SK-N-SH treated with all-trans-retinoic acid at 6 μM for 48 hours (cell line): Measurements from ENCODE around the gene BTBD16.

Experiments used
- GLIS3 ChIP-seq: fragments of 250-450 bp; sonication (Bioruptor Pico); IDR thresholded peaks from 2 replicates; pipeline ENCODE4 v1.5.0; 2020; ENCODE audit warnings: mild to moderate bottlenecking, moderate library complexity
- ISL1 ChIP-seq: fragments of 250-450 bp; sonication (Bioruptor Pico); IDR thresholded peaks from 2 replicates; pipeline ENCODE4 v2.1.2; 2022; ENCODE audit warnings: mild to moderate bottlenecking, moderate library complexity
- TOX ChIP-seq: fragments of 250-450 bp; sonication (Bioruptor Pico); IDR thresholded peaks from 2 replicates; pipeline ENCODE4 v1.8.0; 2021; ENCODE audit warnings: mild to moderate bottlenecking, moderate library complexity, borderline replicate concordance
- ZC3H10 ChIP-seq: fragments of 250-450 bp; sonication (Bioruptor Pico); IDR thresholded peaks from 2 replicates; pipeline ENCODE4 v1.5.1; 2021; ENCODE audit warnings: mild to moderate bottlenecking, moderate library complexity
- ZFP30 ChIP-seq: fragments of 450-650 bp; formaldehyde crosslinking; IDR thresholded peaks from 2 replicates; pipeline ENCODE4 v1.5.0; 2022; ENCODE audit warnings: mild to moderate bottlenecking, moderate library complexity
- TF ChIP-seq, protein P1 (sequence below): fragments of 250-450 bp; sonication (Bioruptor Pico); IDR thresholded peaks from 2 replicates; pipeline ENCODE4 v1.8.0; 2020; ENCODE audit warnings: mild to moderate bottlenecking, moderate library complexity, borderline replicate concordance

DNA sequence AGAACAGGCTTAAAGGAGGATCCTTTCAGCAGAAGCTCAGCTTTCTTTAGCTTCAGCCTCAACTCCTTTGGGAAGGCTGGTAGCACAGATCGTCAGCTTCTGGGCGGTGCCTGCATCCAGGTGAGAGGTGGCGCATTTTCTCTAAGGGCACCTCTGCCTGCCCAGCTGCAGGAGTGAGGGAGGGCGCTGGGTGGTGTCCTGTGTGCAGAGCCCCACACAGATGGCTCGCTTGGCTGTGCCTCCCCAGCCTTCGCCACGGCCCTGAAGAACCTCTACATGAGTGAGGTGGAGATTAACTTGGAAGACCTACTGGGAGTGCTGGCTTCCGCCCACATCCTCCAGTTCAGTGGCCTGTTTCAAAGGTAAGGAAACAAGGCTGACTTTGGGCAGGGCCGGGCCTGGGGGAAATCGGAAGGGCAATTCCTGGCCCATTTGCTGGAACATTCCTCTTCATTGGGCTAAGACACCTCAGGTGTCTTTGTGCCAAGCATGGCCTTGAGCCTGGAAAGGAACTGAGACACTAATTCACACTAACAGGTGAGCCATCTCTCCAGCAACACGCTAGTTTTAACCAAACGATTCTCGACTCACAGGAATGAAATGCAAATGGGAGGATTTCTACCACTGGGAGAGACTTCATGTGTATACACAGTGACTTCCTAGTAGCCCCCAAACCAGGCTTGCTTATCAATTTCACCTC lies 19.9 kb downstream of the BTBD16 start:
- TF ChIP-seq ISL1 (CRISPR knock-in tag), result no peak
- TF ChIP-seq GLIS3 (CRISPR knock-in tag), result no peak
- TF ChIP-seq, protein P1, sequence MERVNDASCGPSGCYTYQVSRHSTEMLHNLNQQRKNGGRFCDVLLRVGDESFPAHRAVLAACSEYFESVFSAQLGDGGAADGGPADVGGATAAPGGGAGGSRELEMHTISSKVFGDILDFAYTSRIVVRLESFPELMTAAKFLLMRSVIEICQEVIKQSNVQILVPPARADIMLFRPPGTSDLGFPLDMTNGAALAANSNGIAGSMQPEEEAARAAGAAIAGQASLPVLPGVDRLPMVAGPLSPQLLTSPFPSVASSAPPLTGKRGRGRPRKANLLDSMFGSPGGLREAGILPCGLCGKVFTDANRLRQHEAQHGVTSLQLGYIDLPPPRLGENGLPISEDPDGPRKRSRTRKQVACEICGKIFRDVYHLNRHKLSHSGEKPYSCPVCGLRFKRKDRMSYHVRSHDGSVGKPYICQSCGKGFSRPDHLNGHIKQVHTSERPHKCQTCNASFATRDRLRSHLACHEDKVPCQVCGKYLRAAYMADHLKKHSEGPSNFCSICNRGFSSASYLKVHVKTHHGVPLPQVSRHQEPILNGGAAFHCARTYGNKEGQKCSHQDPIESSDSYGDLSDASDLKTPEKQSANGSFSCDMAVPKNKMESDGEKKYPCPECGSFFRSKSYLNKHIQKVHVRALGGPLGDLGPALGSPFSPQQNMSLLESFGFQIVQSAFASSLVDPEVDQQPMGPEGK (CRISPR knock-in tag), result no peak
- TF ChIP-seq ZC3H10 (CRISPR knock-in tag), result no peak
- no peak for TF ChIP-seq ZFP30 (CRISPR knock-in tag)
- TF ChIP-seq TOX (CRISPR knock-in tag), result no peak
